B cell (primary cell): Measurements from ENCODE around the gene MYMX. TPM values are rescaled to one million over a fixed set of nuclear protein-coding genes. Genes with fewer than 3 reads are reported as not detected.

Experiments used
- ATAC-seq: fragments of 200-7000 bp; cut with Tn5 transposase; one replicate; pipeline ENCODE4 v1.10.0; 2021; ENCODE audit warnings: low read depth, mild to moderate bottlenecking, moderate number of reproducible peaks, moderate library complexity
- CTCF ChIA-PET: fragments of 350-600 bp; sonication (Branson Sonifier 250); formaldehyde crosslinking; loops from one replicate; lab custom pipeline; 2021; ENCODE audit warnings: antibody characterized with exemption, inconsistent platforms; lab: Charles Lee
- POLR2A ChIA-PET: fragments of 350-600 bp; sonication (Branson Sonifier 250); formaldehyde crosslinking; loops from one replicate; lab custom pipeline; 2021; ENCODE audit warnings: antibody characterized with exemption; lab: Charles Lee
- DNase-seq: peaks from one replicate; pipeline ENCODE4 v3.0.0; 2013
- H2AFZ ChIP-seq: 2 replicates; pipeline ENCODE4 v1.6.1; 2012; ENCODE audit warnings: mild to moderate bottlenecking, low read depth, low read length; ENCODE audit not compliant: insufficient read depth, poor library complexity, severe bottlenecking
- H3K27ac ChIP-seq, 2 donors: 1 replicate in 1 of 2; 2 replicates in 1 of 2; pipeline ENCODE4 v1.5.1; 2012 to 2013; ENCODE audit warnings: low read length in 2 of 2, mild to moderate bottlenecking in 2 of 2, moderate library complexity in 1 of 2
- H3K27me3 ChIP-seq, 4 experiments: fragments of 200-600 bp in 1 of 4; sonication (generic) in 1 of 4; replicated peaks in 1 of 4; 1 replicate in 2 of 4; 2 replicates in 2 of 4; pipeline versions ENCODE4 v1.6.1 to v1.7.0; 2013 to 2016; ENCODE audit warnings: low read length in 3 of 4, mild to moderate bottlenecking in 2 of 4, mixed read lengths in 1 of 4, moderate library complexity in 1 of 4; ENCODE audit not compliant: insufficient read depth in 4 of 4, control insufficient read depth in 3 of 4; ENCODE audit errors: control extremely low read depth in 1 of 4
- H3K36me3 ChIP-seq, 2 experiments: replicated peaks in 1 of 2; 1 replicate in 1 of 2; 2 replicates in 1 of 2; pipeline versions ENCODE4 v1.6.1 to v1.7.1; 2013; ENCODE audit warnings: low read length in 1 of 2; ENCODE audit not compliant: insufficient read depth in 2 of 2, control insufficient read depth in 1 of 2; ENCODE audit errors: control extremely low read depth in 1 of 2, extremely low read depth in 1 of 2
- H3K4me1 ChIP-seq, 2 donors: fragments of 200-600 bp in 1 of 2; sonication (generic) in 1 of 2; 1 replicate in 1 of 2; 2 replicates in 1 of 2; pipeline versions ENCODE4 v1.5.1 to v1.6.1; 2013 to 2017; ENCODE audit warnings: low read length in 2 of 2; ENCODE audit not compliant: control insufficient read depth in 2 of 2, insufficient read depth in 2 of 2
- H3K4me2 ChIP-seq: replicated peaks from 2 replicates; pipeline ENCODE3; 2012; ENCODE audit warnings: mild to moderate bottlenecking, low read depth, low read length; ENCODE audit not compliant: poor library complexity, severe bottlenecking
- H3K4me3 ChIP-seq, 5 experiments: fragments of 200-600 bp in 1 of 5; sonication (generic) in 1 of 5; 1 replicate in 3 of 5; 2 replicates in 2 of 5; pipeline versions ENCODE4 v1.5.1 to v1.7.0; 2011 to 2016; ENCODE audit warnings: low read length in 4 of 5, mild to moderate bottlenecking in 4 of 5, low read depth in 2 of 5, control low read depth in 1 of 5, moderate library complexity in 1 of 5; ENCODE audit not compliant: insufficient read depth in 1 of 5; ENCODE audit errors: control extremely low read depth in 1 of 5, extremely low read depth in 1 of 5
- H3K79me2 ChIP-seq: fragments of 200-600 bp; sonication (generic); one replicate; pipeline ENCODE4 v1.6.0; 2016; ENCODE audit warnings: low read length; ENCODE audit not compliant: control insufficient read depth, insufficient read depth
- H3K9ac ChIP-seq: fragments of 200-600 bp; sonication (generic); 2 replicates; pipeline ENCODE4 v1.6.1; 2017; ENCODE audit warnings: mild to moderate bottlenecking, low read length, moderate library complexity
- H3K9me3 ChIP-seq, 3 donors: one replicate each; pipeline versions ENCODE4 v1.6.1 to v1.7.1; 2013; ENCODE audit warnings: low read length in 2 of 3; ENCODE audit not compliant: control insufficient read depth in 2 of 3, insufficient read depth in 1 of 3; ENCODE audit errors: control extremely low read depth in 1 of 3
- H4K20me1 ChIP-seq: 2 replicates; pipeline ENCODE4 v1.6.0; 2012; ENCODE audit warnings: mild to moderate bottlenecking, low read length; ENCODE audit not compliant: insufficient read depth, control insufficient read depth, poor library complexity, severe bottlenecking
- H3K27ac Mint-ChIP-seq: one replicate; pipeline ENCODE4 v1.8.0; 2021; ENCODE audit warnings: mixed read lengths
- H3K27me3 Mint-ChIP-seq: one replicate; pipeline ENCODE4 v1.8.0; 2021; ENCODE audit warnings: mixed read lengths
- H3K4me1 Mint-ChIP-seq: one replicate; pipeline ENCODE4 v1.8.0; 2021; ENCODE audit warnings: mixed read lengths
- H3K4me3 Mint-ChIP-seq: one replicate; pipeline ENCODE4 v1.8.0; 2021; ENCODE audit warnings: mixed read lengths
- H3K9me3 Mint-ChIP-seq: one replicate; pipeline ENCODE4 v1.8.0; 2022; ENCODE audit warnings: mixed read lengths; ENCODE audit not compliant: insufficient read depth
- EZH2 ChIP-seq: IDR thresholded peaks from 2 replicates; pipeline ENCODE4 v1.6.1; 2012; ENCODE audit warnings: borderline replicate concordance, low read depth, mild to moderate bottlenecking, moderate library complexity, low read length; ENCODE audit not compliant: insufficient read depth, poor library complexity, severe bottlenecking
- WGBS: methylation state at CpG from one replicate; pipeline ENCODE4 v1.1.5; 2013; ENCODE audit warnings: missing lambda C conversion rate; ENCODE audit not compliant: insufficient coverage; 5-methylcytosine and 5-hydroxymethylcytosine counted together
- intact Hi-C: fragments of 100-400 bp; cut with micrococcal nuclease; formaldehyde crosslinking; loops from one replicate; pipeline ENCODE4 v1.10.0; 2022
- polyA plus RNA-seq: library from polyadenylated mRNA; depleted of rRNA; stranded (reverse); fragments of >200 nt; gene quantifications from 2 replicates; pipeline ENCODE4 v1.2.3, GENCODE V29; 2012
- total RNA-seq, 2 donors: library from RNA; stranded (reverse); fragments of 120-200 nt in 1 of 2; gene quantifications; 1 replicate in 1 of 2; 2 replicates in 1 of 2; pipeline versions ENCODE4 v1.2.3 to v1.2.4, GENCODE V29; 2013 to 2022
- TF ChIP-seq, protein P1 (sequence below): fragments of 200-600 bp; IDR thresholded peaks from one replicate; pipeline ENCODE4 v1.8.0; 2022; ENCODE audit warnings: antibody characterized with exemption, mild to moderate bottlenecking

Gene MYMX
- total and polyA plus RNA-seq, 2 donors (not counting 1 experiment from before 2014, with no cell fraction given): not detected

DNA sequence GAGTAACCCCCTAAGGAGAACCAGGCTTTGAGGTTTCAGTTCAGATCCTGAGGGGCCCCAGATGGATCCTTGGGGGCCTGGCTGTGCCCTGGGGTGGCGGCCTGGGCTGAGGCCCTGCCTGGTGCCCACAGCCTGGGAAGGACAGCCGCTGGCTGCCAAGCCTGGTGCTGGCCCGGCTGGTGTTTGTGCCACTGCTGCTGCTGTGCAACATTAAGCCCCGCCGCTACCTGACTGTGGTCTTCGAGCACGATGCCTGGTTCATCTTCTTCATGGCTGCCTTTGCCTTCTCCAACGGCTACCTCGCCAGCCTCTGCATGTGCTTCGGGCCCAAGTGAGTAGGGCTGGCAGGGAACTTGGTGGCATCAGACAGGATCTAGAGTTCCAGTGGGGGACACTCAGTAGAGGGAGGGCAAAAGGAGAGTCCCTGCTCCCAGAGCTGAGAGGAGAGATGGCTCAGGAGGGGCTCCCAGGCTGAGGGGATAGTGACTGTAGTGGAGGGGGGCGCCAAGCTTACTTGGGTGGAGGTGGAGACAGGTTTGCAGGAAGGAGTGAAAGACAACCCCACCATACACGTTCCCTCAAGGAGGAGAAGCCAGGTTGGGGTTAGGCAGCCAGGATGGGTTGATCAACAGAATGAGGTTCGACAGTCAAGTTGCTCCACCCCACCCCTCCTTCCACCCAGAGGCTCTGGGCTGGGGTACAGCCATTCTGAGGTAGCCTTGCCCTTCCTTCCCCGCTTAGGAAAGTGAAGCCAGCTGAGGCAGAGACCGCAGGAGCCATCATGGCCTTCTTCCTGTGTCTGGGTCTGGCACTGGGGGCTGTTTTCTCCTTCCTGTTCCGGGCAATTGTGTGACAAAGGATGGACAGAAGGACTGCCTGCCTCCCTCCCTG, 16.2 kb downstream of the MYMX start:
- Histone ChIP-seq H3K27ac (no peak overlapping the region), H2AFZ (no peak overlapping the region), H3K9ac (no peak overlapping the region), H3K9me3 (no peaks in the 10 kb centered on the region), H3K4me3 (no peak overlapping the region), H3K4me2 (no peak overlapping the region), H4K20me1 (no peaks in the 10 kb centered on the region), H3K79me2 (no peaks in the 10 kb centered on the region), H3K36me3 (no peaks in the 10 kb centered on the region), H3K4me1 (peaks cover 6 to 8% of the 10 kb centered on the region in 2 donors), H3K27me3 (no peaks in the 10 kb centered on the region)
- no peak for ATAC-seq
- intact Hi-C loops: no loop called here
- 96% methylated on average over 10 of the region's 16 CpGs for WGBS
- no peaks in the 10 kb centered on the region for H3K27me3 Mint-ChIP-seq
- no peaks in the 10 kb centered on the region for H3K9me3 Mint-ChIP-seq
- no peak overlapping the region for H3K4me3 Mint-ChIP-seq
- peaks cover 8% of the 10 kb centered on the region for H3K4me1 Mint-ChIP-seq
- ChIA-PET POLR2A (no interaction called here), CTCF (interaction anchor here (2.1 to 2.4 kb wide), 2 partner anchors 9 to 61 kb away, joined by 10 to 16 read pairs; partner anchors contain the start of gene SLC29A1)
- DNase-seq: no peak
- TF ChIP-seq, protein P1, sequence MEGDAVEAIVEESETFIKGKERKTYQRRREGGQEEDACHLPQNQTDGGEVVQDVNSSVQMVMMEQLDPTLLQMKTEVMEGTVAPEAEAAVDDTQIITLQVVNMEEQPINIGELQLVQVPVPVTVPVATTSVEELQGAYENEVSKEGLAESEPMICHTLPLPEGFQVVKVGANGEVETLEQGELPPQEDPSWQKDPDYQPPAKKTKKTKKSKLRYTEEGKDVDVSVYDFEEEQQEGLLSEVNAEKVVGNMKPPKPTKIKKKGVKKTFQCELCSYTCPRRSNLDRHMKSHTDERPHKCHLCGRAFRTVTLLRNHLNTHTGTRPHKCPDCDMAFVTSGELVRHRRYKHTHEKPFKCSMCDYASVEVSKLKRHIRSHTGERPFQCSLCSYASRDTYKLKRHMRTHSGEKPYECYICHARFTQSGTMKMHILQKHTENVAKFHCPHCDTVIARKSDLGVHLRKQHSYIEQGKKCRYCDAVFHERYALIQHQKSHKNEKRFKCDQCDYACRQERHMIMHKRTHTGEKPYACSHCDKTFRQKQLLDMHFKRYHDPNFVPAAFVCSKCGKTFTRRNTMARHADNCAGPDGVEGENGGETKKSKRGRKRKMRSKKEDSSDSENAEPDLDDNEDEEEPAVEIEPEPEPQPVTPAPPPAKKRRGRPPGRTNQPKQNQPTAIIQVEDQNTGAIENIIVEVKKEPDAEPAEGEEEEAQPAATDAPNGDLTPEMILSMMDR: no peak
- no peak for TF ChIP-seq EZH2
- no peak overlapping the region for H3K27ac Mint-ChIP-seq

DNA sequence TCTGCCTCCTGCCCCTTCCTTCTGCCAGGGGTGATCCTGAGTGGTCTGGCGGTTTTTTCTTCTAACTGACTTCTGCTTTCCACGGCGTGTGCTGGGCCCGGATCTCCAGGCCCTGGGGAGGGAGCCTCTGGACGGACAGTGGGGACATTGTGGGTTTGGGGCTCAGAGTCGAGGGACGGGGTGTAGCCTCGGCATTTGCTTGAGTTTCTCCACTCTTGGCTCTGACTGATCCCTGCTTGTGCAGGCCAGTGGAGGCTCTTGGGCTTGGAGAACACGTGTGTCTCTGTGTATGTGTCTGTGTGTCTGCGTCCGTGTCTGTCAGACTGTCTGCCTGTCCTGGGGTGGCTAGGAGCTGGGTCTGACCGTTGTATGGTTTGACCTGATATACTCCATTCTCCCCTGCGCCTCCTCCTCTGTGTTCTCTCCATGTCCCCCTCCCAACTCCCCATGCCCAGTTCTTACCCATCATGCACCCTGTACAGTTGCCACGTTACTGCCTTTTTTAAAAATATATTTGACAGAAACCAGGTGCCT, 16.9 kb downstream of the MYMX start:
- no peak overlapping the region for H3K27ac Mint-ChIP-seq

More for the DNA sequence above, 16.9 kb downstream of the MYMX start:
- H3K79me2 ChIP-seq: no peaks in the 10 kb centered on the region
- intact Hi-C loops: loop anchor here (1.0 kb wide), 1 partner anchor 61 kb away; no protein-coding TSS in a partner anchor
- Mint-ChIP-seq H3K4me3 (no peak overlapping the region), H3K27me3 (no peaks in the 10 kb centered on the region), H3K9me3 (no peaks in the 10 kb centered on the region), H3K4me1 (peaks cover 15% of the 10 kb centered on the region)
- peaks cover 6 to 14% of the 10 kb centered on the region in 2 donors for H3K4me1 ChIP-seq
- H3K9me3 ChIP-seq: no peaks in the 10 kb centered on the region
- DNase-seq (peak; percentile 6), ATAC-seq (no peak)
- H3K4me2 ChIP-seq: no peak overlapping the region
- H3K27ac ChIP-seq: no peak overlapping the region
- no peak overlapping the region for H3K9ac ChIP-seq
- WGBS: 73% methylated on average over 10 of the region's 14 CpGs
- H4K20me1 ChIP-seq: no peaks in the 10 kb centered on the region
- H3K27me3 ChIP-seq: no peaks in the 10 kb centered on the region
- H3K36me3 ChIP-seq: no peaks in the 10 kb centered on the region
- H3K4me3 ChIP-seq: no peak overlapping the region
- TF ChIP-seq EZH2: no peak
- TF ChIP-seq, protein P1: no peak
- POLR2A ChIA-PET: no interaction called here
- CTCF ChIA-PET: interaction anchor here (2.1 to 4.5 kb wide), 4 partner anchors 10 to 135 kb away, joined by 10 to 37 read pairs (median 24); partner anchors contain the start of genes HSP90AB1 and SLC29A1
- H2AFZ ChIP-seq: no peak overlapping the region
